NCI-H226 (cell line): Measurements from ENCODE around the gene RTN4RL2.

Experiments used
- DNase-seq: peaks from one replicate; pipeline ENCODE4 v3.0.0-alpha.2; 2015

Gene RTN4RL2

DNA sequence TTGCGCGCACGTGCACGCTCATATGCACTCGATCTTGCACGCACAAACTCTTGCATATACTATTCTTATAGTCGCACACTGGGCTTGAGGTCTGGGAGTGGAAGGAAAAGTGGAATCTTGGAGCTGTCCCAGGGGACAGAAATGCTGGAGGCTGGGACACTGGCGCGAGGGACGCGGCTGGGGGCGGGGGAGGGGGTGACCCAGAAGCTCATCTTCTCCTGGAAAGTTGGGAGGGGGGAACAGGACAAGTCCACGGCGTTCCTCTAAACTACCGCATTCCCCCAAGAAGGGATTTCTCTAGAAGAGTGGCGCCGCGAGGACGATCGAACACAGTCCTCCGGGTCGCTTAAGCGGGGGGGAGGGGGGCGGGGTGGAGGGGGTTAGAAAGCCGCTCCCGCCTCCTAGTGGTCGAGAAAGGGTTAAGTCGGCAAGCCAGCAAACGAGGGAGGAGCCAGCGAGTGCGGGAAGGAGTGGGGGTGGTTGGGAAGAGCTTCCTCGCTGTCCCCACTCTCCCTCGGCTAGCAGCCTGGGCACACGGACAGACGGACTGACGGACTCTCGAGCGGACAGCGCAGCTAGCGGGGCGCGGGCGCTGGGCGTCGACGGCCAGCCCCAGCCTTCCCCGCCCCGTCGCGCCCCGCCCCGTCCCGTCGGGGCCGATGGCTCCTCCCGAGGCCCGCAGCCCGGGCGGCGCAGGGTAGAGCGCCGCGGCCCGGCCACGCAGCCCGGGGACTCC, at the start of gene RTN4RL2:
TSS of gene RTN4RL2 (plus strand) at position 507 of the 736 bp plus-strand sequence. CDS start 338 bp downstream, outside the sequence.
- peak; percentile 31 for DNase-seq

DNA sequence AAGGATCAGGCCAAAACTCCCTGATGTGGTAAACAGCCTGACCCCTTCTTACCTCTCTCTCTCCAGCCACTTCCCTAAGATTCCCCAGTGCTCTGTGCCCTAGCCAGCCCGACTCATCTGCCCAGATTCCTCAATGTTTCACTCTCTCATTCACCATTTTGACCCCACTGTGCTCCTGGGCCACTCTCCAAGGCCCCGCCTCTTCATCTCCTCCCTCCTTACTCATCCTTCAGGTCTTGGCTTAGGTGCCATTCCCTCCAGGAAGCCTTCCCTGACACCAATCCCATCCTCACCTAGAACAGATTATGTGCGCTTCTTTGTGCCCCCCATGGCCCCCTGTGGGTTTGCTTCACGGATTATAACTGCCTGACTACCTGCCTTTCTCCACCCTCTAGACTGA, 46.6 kb upstream of the RTN4RL2 start:
- DNase-seq, result peak; percentile 24

DNA sequence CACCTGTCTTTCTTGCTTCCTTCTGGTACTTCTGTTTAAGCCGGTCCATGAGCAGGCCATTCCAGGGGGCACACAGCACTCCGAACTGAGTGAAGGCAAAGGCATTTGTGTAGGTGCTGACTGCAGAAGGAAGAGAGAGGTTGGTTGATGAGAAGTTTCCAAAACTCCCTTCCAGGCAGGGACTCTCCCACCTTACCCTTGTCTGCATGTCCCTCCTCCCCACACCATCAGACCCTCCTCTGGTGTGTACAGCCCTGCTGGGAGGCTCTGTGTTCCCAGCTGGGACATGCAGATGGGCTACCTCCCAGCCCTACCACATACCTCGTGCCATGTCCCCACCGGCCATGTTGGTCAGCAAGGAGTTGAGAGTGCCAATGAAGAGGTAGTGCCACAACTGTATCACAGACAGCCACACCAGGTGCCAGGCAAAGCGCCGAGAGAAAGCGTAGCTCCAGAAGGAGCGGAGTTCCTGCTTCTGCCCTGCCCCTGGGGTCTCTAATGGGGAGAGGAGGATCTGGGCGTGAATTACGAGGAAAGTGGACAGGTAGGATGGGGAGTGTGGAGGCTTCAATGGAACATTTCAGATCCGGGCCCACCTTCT, 45.6 kb upstream of the RTN4RL2 start:
- DNase-seq, result no peak

DNA sequence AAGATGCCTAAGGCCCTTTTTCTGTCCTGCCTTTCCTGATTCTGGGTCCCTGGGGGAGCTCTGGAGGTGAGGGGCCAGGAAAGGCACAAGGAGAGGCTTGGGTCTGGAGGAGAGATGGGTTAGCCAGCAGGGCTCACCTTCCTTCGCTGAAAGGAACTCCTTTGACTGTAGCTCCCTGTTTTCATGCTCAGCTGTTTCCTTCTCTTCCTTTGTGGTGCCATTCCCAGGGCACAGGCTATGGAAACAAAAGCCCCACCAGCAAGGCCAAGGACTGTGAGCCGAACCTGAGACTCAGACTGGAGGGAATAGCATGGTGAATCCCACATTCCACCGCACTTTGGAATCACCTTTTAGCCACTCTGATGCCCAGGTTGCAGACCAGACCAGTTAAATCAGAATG, 43.9 kb upstream of the RTN4RL2 start:
- DNase-seq, result no peak

DNA sequence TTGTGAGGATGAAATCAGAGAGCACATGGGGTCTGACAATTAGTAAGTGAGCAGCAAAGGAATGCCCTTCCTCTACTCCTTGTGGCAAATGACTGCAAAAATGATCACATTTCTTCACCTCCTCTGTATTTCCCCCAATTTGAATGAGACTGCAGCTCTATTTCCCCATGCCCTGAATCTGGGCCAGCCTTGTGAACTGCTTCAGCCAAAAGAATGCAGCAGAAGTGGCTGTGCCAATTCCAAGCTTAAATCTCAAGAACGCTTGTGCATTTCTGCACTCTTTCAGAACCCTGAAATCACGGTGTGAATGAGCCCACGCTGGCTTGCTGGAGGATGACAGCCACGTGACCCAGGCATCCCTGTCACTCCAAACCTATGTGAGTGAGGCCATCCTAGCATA, 43.3 kb upstream of the RTN4RL2 start:
- DNase-seq, result no peak

DNA sequence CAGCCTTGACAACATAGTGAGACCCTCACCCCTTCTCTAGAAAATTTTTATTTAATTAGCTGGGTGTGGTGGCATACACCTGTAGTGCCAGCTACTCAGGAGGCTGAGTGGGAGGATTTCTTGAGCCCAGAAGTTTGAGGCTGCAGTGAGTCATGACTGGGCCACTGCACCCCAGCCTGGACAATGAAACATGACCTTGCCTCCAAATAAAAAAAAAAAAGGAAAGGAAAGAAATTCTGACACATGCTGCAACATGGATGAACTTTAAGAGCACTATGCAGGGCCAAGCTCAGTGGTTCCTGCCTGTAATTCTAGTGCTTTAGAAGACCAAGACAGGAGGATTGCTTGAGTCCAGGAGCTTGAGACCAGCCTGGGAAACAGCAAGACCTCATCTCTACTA, 42.2 kb upstream of the RTN4RL2 start:
- DNase-seq, result no peak

DNA sequence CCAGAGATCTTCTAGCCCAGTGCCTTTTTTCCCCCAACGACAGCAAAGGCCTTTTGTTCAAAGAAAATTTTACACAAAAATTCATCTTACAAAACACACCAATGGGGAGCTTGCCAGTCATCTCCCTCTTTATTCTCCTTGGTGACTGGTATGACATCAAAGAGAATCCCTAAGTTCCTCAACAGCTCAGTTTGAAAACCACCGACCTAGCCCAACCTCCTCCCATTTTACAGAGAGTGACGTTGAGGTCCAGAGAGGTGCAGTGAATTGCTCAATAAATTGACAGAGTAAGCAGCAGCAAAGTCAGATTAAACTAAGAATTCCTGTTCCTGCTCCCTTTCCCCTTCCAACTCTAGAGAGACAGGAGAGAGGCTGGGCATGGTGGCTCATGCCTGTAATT, 41.2 kb upstream of the RTN4RL2 start:
- no peak for DNase-seq

DNA sequence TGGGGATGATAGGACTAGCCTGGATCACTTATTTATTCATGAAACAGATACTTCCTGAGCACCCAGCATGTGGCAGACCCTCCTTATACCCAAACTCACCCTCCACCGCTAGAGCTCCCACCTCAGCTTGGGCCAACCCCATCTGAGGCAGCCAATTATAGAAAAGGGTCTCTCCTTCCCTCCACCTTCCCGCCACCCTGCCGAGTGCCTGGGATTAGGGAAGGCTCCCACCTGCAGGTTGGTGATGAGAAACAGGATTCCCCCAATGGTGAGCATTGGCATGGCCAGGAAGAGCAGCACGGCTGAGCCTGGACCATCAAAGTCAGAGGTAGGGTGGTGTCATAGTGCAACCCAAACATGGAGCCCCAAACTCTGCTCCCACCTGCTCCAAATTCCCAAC, 39.3 kb upstream of the RTN4RL2 start:
- DNase-seq, result no peak

DNA sequence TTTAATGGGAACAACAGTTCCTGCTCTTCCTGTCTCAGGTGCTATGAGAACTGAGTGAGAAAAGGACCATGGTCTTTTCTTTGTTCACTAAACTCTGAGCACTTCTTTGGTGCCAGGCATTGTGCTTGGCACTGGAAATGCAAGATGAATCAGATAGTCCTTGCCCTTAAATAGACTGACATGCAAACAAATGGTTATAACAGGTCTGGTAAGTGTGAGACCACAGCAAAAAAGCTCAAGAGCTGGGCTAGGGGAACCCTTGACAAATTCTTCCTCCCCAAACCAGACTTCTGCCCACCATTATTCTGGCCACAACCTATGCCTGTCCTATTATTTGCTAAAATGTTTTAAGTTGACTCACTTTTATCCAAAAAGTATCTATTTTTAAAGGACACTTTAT, 38.5 kb upstream of the RTN4RL2 start:
- DNase-seq, result no peak

DNA sequence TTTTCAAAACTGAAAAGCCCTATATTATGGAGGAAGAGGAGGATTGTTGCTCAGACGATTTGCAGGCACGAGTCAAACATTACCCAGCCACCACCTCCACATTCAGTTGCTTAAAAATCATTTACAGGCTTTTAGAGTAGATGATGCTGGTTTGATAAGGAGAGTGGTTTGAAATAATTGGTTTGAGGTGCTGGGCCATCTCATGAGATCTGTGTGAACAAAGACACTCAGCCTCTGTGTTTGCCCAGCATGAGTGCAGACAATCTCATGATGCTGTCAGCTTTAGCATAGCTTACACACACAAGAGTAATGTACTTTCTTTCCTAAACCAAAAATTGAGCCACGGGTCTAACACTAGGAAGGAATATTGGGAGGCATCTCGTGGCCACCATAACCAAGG, 37.7 kb upstream of the RTN4RL2 start:
- no peak for DNase-seq

DNA sequence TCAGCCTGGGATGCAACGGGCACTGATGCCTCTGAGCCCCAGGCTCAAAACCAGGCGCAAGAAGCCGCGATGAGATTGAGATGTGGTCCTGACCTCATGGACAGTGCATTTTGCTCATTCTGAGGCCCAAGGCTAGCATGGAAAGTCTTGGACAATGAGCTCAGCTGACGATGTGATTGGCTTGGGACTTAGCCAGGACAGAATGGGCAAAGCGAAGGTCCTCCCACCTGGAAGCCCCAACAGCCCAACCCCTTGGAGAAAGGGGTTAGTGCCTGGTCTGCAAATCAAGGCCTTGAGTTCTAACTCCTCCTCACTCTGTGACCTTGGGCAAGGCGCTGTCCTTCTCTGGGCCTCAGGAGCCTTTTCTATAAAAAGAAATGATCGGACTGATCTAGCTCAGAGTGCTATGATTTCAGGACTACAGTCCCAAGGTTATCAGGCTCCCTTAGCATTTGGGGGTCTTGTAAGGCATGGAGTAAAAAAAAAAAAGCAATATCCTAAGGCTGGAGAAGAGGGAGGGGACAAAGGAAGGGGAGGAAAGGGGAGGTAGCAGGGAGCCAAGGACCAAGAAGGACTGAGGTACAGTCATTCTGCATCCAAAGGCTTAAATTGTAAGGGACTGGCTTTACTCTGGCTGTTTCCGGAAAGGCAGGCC, 36.1 kb upstream of the RTN4RL2 start:
- DNase-seq, result peak; percentile 32

DNA sequence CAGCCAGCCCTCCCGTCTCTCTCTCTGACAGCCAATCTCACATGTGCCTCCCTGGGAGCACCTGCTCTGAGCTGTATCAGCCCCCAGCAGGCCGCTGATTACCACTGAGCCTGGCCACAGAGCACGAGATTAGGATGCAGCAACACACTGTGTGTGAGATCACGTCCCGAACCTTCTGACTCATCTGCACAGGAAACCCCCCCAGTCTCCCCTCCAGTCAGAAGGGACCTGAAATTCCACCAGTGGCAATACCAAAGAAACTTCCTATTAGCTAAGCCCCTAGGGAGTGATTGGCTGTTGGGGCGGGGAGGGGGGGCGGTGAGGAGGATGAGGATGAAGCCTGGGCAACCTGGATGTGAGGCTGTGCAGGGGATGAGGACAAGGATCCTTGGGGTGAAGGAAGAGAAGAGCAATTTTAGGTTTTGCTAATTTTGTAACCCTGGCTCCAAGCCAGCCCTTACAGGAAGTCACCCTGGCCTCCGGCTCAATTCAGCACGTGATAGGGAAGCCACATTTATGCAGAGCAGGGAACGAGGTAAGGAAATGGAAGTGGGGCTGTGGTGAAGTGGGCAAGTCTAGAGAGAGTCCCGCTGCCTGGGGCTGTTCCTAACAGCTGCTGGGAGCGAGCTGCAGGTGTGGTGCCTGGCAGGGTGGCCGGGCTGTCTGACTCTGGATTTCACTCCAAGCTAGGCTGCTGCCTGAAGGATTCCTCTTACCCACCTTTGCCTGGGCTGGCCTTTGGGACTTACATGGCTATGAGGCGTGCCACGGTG, 35.4 kb upstream of the RTN4RL2 start:
- DNase-seq, result peak; percentile 99

DNA sequence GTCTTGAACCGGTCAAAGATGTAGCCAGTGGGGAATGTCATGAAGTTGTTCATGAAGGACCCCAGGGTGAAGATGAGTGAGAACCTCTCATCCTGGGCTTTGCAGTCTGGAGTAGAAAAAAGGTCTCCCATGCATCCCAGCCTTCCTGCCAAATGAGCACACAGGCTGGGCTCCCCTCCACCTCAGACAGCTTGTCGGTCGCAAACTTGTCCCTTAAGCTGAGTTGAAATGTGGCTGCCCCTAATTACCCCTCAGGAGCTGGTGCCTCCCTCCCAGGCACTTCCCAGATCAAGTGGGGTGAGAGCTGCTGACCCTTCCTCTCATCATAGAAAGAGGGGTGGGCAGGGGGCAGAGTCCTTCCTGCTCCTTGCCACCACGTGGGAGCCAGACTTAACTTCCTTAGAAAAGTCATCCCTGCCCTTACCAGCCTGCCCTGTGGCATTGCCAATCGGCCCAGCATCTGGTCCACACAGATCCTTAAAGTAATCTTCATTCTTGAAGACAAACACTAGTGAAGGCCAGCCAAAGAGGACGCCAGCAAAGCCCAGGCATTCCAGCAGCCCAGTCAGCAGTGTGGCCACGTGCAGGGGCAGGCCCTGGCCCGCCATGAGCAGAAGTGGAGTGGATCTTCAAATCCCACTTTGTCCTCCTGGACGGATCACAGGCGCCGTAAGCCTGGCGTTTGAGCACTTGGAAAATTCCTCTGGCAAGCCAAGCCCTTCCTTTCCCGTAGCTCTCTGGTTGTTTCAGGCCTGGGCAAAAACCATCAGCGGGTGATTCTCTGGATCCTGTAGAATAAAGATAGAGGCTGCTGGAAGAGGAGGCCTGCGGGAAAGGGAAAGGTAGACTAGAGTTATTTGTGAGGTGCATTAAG, 34.5 kb upstream of the RTN4RL2 start:
- no peak for DNase-seq

DNA sequence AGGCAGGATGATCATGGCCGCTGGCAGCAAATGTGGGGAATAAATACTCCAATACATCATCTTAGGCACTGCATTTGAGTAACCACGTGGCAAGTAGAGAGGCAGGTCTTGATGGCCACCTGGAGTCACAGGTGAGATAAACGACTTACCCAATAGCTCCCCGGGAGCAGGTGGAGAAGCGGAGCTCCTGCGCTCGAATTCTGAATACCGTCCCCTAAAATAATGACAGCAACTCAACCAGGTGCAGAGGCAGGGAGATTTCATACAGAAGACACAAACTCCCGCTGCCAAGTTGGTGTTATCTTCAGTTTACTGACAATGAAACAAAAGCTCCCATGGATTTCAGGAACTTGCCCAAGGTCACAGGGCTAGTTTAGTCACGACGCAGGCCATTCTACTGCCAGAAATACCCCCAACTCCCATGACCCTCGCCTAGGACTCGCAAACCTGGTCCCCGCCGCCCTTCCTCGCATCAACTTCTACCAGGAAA, 33.8 kb upstream of the RTN4RL2 start:
- peak; percentile 9 for DNase-seq

DNA sequence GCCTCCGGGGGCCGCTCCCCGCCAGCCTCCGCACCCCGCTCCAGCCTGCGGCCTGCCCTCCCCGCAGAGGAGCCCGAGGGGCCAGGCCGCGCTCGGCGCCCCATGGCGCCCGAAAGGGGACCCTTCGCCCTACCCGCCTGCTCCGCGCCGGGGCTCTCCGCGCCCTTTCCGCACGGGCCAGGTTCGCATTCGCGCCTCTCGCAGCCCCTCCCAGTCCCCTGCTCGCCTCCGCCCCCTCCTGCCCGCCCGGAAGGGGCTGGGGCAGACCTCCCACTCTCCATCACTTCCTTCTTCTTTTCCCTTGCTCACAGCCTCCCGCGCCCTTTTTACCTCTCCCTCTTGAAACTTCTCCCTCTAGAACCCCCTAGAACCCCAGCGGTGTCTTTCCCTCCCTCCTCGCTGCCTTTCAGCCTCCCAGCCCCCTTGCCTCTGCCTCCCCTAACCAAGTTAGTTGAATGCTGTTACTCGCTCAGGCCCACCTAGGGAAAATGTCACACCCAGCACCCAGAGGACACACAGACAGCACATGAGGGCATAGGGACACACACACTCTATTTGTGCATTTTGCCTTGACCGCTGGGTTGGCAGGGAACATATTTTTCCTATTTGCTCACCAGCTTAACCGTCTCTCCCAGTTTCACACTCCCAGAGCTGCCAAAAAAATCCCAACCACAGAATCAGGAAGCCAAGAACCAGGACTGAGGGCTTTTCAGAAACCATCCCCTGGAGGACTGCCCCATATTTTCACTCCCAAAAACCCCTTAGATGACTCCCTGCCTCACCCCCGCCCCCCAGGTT, 33.2 kb upstream of the RTN4RL2 start, which contains the start of gene SLC43A3:
TSS of gene SLC43A3 (minus strand) at position 193 of the 798 bp plus-strand sequence. CDS start 949 bp downstream, outside the sequence.
- DNase-seq, result peak; percentile 90

DNA sequence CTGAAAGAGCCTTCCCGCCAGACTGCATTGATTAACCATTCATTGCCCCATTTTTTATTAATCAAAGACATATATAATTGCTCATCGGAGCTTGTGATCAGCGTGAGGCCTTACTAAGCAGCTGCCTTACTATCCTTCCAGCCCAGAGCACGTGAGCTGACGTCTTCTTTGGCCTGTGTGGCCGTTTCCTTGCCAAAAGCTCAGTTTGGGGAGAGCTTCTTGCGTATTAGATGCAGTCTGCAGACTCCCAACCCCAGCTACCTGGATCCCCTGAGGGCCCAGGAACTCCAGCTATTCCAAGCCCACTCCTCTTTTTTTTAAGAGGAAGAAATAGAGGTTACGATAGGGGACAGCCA, 32.6 kb upstream of the RTN4RL2 start:
- DNase-seq, result peak; percentile 67

DNA sequence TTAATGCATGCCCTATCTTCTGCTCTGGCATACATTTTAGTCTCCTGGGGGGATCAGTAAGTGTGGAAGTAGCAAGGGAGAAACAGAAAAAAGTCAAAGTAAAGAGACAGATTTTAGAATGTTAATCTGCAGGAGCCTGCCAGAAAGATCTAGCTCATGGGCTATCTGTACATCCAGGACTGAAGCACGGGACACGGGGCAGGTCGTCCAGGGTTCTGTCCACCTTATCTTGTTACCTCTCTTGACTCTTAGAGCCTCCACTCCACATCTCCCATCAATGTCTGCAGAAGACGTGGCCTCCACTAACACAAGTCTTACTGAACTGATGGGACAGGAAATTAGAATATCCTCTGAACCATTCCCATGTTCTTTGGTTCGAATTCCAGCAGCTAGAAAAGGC, 31.7 kb upstream of the RTN4RL2 start:
- DNase-seq, result no peak

DNA sequence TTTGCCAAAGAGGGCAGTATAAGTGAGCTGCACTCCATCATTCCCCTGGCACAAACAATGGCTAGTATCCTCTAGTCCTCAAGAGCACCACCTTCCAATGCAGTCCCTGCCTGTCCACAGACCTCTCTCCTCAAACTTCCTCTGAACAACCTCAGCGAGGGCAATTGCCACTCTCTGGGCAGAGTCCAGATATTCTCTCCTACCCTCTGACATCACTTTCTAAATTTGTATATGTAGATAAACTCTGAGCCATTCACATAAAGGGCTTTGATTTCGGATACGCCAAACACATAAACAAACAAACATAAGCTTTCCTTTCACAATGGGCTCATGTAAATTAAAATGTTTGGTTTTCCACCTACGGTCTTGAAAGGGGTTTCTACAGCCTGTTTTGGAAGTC, 30.4 kb upstream of the RTN4RL2 start:
- no peak for DNase-seq

DNA sequence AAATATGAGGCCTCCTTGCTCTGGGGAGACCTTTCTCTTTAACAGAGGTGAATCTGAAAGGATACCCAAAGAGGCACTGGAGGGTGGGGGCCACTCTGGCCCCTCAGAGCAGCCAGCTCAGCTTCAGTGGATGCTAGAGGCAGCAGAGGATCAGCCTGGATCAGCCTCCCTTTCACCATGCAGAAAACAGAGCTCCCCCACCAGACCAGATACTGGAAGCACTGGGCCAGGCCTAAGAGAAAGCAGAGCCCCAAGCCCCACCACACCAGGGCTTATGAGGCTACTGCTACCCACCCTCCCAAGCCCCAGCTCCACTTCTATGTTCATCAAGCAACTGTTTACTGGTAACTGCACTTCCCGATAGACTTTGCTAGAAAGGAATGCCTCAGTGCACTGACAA, 29.4 kb upstream of the RTN4RL2 start:
- no peak for DNase-seq

DNA sequence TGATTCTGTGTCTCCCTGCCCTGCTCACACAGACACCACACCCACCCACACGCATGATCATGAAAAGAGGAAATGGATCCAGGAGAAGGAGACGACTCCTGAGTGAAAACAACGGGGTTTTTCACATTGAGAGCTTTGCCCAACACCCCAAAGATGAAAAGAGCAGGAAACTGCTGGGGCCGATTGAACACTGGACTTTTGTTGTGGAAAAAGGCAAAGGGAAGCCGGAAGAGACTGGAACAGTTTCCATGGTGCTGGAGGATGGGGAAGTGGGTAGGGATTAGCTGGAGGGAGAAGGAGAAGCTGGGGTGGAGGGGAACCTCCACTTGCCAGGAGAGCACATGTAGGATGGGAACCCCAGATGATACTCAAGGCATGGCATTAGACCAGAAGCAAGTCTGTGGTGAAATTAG, 28.2 kb upstream of the RTN4RL2 start:
- no peak for DNase-seq

DNA sequence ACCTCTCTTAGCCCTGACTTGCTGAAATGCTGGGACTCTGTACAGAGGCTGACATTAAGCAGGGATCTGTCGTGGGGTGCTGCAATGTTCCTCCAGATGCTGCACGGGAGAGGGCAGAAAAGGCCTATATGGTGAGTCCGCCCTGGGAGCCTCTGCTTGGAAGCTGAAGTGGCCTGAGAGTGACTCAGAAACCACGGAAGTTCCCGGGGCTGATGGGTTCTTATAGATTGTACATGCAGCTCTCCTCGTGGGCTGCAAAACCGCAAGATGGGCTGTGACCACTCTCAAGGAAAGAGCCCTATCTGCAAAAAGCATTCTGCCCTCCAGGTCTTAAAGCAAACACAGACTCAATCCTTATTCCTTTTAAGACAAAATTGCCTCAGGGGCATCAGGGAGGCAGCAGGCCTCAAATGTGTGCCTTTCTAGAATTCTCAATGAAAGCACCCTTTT, 27.6 kb upstream of the RTN4RL2 start:
- DNase-seq, result peak; percentile 74
